ENCODE measurements around the gene AFF2.
"Not testable (repeated sequence)": the region's sequence is repeated elsewhere in the genome, so short reads cannot be mapped to it uniquely, and the experiment has no call there.

AFF2 gene

GRCh38 chrX:148871422-148872160, 371.2 kb downstream of the AFF2 start:
- no peak for DNase-seq

GRCh38 chrX:148872161-148872535, 371.7 kb downstream of the AFF2 start:
- no peak for DNase-seq

GRCh38 chrX:148872881-148873280, 372.5 kb downstream of the AFF2 start:
- DNase-seq, result no peak

- DNase-seq, result no peak
Observed at GRCh38 chrX:148874636-148875246, 374.3 kb downstream of the AFF2 start.

GRCh38 chrX:148878371-148878770, 378.0 kb downstream of the AFF2 start:
- DNase-seq, result no peak

- DNase-seq, result no peak
Observed at GRCh38 chrX:148885203-148885602, 384.8 kb downstream of the AFF2 start.

- no peak for DNase-seq
Observed at GRCh38 chrX:148893395-148893794, 393.0 kb downstream of the AFF2 start.

- no peak for DNase-seq
Observed at GRCh38 chrX:148902581-148902980, 402.2 kb downstream of the AFF2 start.

GRCh38 chrX:148903176-148903575, 402.8 kb downstream of the AFF2 start:
- DNase-seq, result no peak

- DNase-seq, result no peak
Observed at GRCh38 chrX:148904421-148905111, 404.1 kb downstream of the AFF2 start.

- no peak for DNase-seq
Observed at GRCh38 chrX:148905400-148905799, 405.0 kb downstream of the AFF2 start.

GRCh38 chrX:148906628-148907027, 406.2 kb downstream of the AFF2 start:
- not testable (repeated sequence) for DNase-seq

- DNase-seq, result no peak
Observed at GRCh38 chrX:148909758-148910157, 409.3 kb downstream of the AFF2 start.

- DNase-seq, result no peak
Observed at GRCh38 chrX:148913971-148914370, 413.6 kb downstream of the AFF2 start.

- no peak for DNase-seq
Observed at GRCh38 chrX:148914783-148915182, 414.4 kb downstream of the AFF2 start.

- no peak for DNase-seq
Observed at GRCh38 chrX:148915474-148915873, 415.1 kb downstream of the AFF2 start.

- no peak for DNase-seq
Observed at GRCh38 chrX:148917441-148917840, 417.0 kb downstream of the AFF2 start.

- DNase-seq, result no peak
Observed at GRCh38 chrX:148923631-148924030, 423.2 kb downstream of the AFF2 start.

- no peak for DNase-seq
Observed at GRCh38 chrX:148926371-148926770, 426.0 kb downstream of the AFF2 start.

- DNase-seq, result no peak
Observed at GRCh38 chrX:148928811-148929210, 428.4 kb downstream of the AFF2 start.

- DNase-seq, result no peak
Observed at GRCh38 chrX:148929686-148930085, 429.3 kb downstream of the AFF2 start.

- no peak for DNase-seq
Observed at GRCh38 chrX:148930206-148930729, 429.9 kb downstream of the AFF2 start.

GRCh38 chrX:148933881-148934280, 433.5 kb downstream of the AFF2 start:
- DNase-seq, result no peak

GRCh38 chrX:148938348-148938747, 437.9 kb downstream of the AFF2 start:
- no peak for DNase-seq

Measured in NCI-H510A treated with DMSO at 0.1 percent for 48 hours (cell line).